DND-41 (cell line): Measurements from ENCODE around the gene IQCC.

Experiments
- CTCF ChIP-seq: IDR thresholded peaks from 2 replicates; pipeline ENCODE4 v1.5.1; 2012; ENCODE audit warnings: borderline replicate concordance, low read length, moderate library complexity, mild to moderate bottlenecking; ENCODE audit not compliant: poor library complexity, severe bottlenecking; ENCODE audit errors: extremely low read depth
- EZH2 ChIP-seq: IDR thresholded peaks from 3 replicates; pipeline ENCODE4 v1.6.1; 2012; ENCODE audit warnings: borderline replicate concordance, low read depth, mild to moderate bottlenecking, moderate library complexity, low read length, inconsistent platforms; ENCODE audit not compliant: severe bottlenecking

- TF ChIP-seq CTCF (no peak), EZH2 (no peak)
Measured at GRCh38 chr1:32239337-32239736, 33.9 kb downstream of the IQCC start.
